Kidney epithelial cell (primary cell): ENCODE results near the gene C4orf50. TPM values are rescaled to one million over a fixed set of nuclear protein-coding genes. Genes with fewer than 3 reads are reported as not detected.

Source experiments
- DNase-seq: peaks from one replicate; pipeline ENCODE4 v3.0.0-alpha.2; 2010; ENCODE audit warnings: low read depth
- H3K27me3 ChIP-seq: 2 replicates; pipeline ENCODE4 v1.6.0; 2011; ENCODE audit warnings: low read length; ENCODE audit not compliant: control insufficient read depth, insufficient read depth
- H3K36me3 ChIP-seq: 2 replicates; pipeline ENCODE4 v1.5.1; 2011; ENCODE audit warnings: low read length; ENCODE audit not compliant: control insufficient read depth, insufficient read depth
- H3K4me3 ChIP-seq: 2 replicates; pipeline ENCODE4 v1.5.1; 2011; ENCODE audit warnings: low read depth, mild to moderate bottlenecking, control low read depth, low read length
- CTCF ChIP-seq: IDR thresholded peaks from 2 replicates; pipeline ENCODE4 v1.5.1; 2011; ENCODE audit warnings: mild to moderate bottlenecking, moderate library complexity, low read length, control low read depth, inconsistent platforms; ENCODE audit not compliant: insufficient read depth, poor library complexity, severe bottlenecking
- total RNA-seq: library from RNA; depleted of rRNA; stranded (reverse); fragments of >200 nt; gene quantifications from 2 replicates; pipeline ENCODE4 v1.2.3, GENCODE V29; 2015

The C4orf50 gene
- total RNA-seq, 1 donor from 2014 or later = not detected

- DNase-seq = no peak
- H3K36me3 ChIP-seq = no peaks in the 10 kb centered on the region
- H3K27me3 ChIP-seq = no peaks in the 10 kb centered on the region
- TF ChIP-seq CTCF = no peak
- no peak overlapping the region for H3K4me3 ChIP-seq
These were observed 29.0 kb upstream of the C4orf50 start for GRCh38 chr4:6047130-6047673.

- no peak for TF ChIP-seq CTCF
- DNase-seq = no peak
These were observed 28.4 kb upstream of the C4orf50 start for GRCh38 chr4:6046526-6047129.

GRCh38 chr4:6044805-6045204 is 26.6 kb upstream of the C4orf50 start:
- no peak for TF ChIP-seq CTCF
- Histone ChIP-seq H3K36me3 (no peaks in the 10 kb centered on the region), H3K4me3 (no peak overlapping the region), H3K27me3 (no peaks in the 10 kb centered on the region)
- DNase-seq = no peak

More at GRCh38 chr4:6046526-6047129, 28.4 kb upstream of the C4orf50 start:
- Histone ChIP-seq H3K4me3 (no peak overlapping the region), H3K36me3 (no peaks in the 10 kb centered on the region), H3K27me3 (no peaks in the 10 kb centered on the region)

GRCh38 chr4:6044276-6044675 is 26.0 kb upstream of the C4orf50 start:
- no peak overlapping the region for H3K4me3 ChIP-seq
- no peaks in the 10 kb centered on the region for H3K36me3 ChIP-seq
- H3K27me3 ChIP-seq = no peaks in the 10 kb centered on the region
- no peak for DNase-seq
- TF ChIP-seq CTCF = no peak

- TF ChIP-seq CTCF = no peak
- Histone ChIP-seq H3K4me3 (no peak overlapping the region), H3K36me3 (no peaks in the 10 kb centered on the region), H3K27me3 (no peaks in the 10 kb centered on the region)
- no peak for DNase-seq
These were observed 25.6 kb upstream of the C4orf50 start for GRCh38 chr4:6043843-6044242.

GRCh38 chr4:6043188-6043587 is 25.0 kb upstream of the C4orf50 start:
- Histone ChIP-seq H3K4me3 (no peak overlapping the region), H3K36me3 (no peaks in the 10 kb centered on the region), H3K27me3 (no peaks in the 10 kb centered on the region)
- no peak for DNase-seq
- no peak for TF ChIP-seq CTCF
